Activated T-cell treated with anti-CD3 and anti-CD28 coated beads for 48 hours (primary cell): ENCODE results near the gene TRPV4.
"Not testable (repeated sequence)": the region's sequence is repeated elsewhere in the genome, so short reads cannot be mapped to it uniquely, and the experiment has no call there.

ENCODE experiments used
- DNase-seq: peaks from one replicate; pipeline ENCODE4 v3.0.0-alpha.2; 2020; ENCODE audit warnings: low read depth

The TRPV4 gene

GRCh38 chr12:109833307-109834189 is at the start of gene TRPV4:
TSS of gene TRPV4 (minus strand) at chr12:109833398. CDS start at chr12:109814796, 18,602 bp downstream.
- DNase-seq = no peak

- DNase-seq = no peak
Measured at GRCh38 chr12:109881752-109882151, 48.6 kb upstream of the TRPV4 start.

GRCh38 chr12:109880938-109881337 is 47.7 kb upstream of the TRPV4 start:
- DNase-seq = no peak

GRCh38 chr12:109880043-109880931 is 47.1 kb upstream of the TRPV4 start, which contains the start of gene GLTP:
TSS of gene GLTP (minus strand) at chr12:109880541. CDS start at chr12:109880374, 167 bp downstream.
- DNase-seq = peak; percentile 94

GRCh38 chr12:109879351-109880042 is 46.3 kb upstream of the TRPV4 start:
- no peak for DNase-seq

GRCh38 chr12:109878749-109879148 is 45.6 kb upstream of the TRPV4 start:
- no peak for DNase-seq

GRCh38 chr12:109878247-109878625 is 45.0 kb upstream of the TRPV4 start:
- no peak for DNase-seq

GRCh38 chr12:109877504-109878246 is 44.5 kb upstream of the TRPV4 start:
- no peak for DNase-seq

GRCh38 chr12:109876406-109876805 is 43.2 kb upstream of the TRPV4 start:
- no peak for DNase-seq

GRCh38 chr12:109875572-109876131 is 42.5 kb upstream of the TRPV4 start:
- no peak for DNase-seq

- DNase-seq = no peak
Measured at GRCh38 chr12:109873653-109874052, 40.5 kb upstream of the TRPV4 start.

- DNase-seq = no peak
Measured at GRCh38 chr12:109871668-109872314, 38.6 kb upstream of the TRPV4 start.

GRCh38 chr12:109870648-109871047 is 37.5 kb upstream of the TRPV4 start:
- DNase-seq = no peak

GRCh38 chr12:109868182-109869051 is 35.2 kb upstream of the TRPV4 start:
- no peak for DNase-seq

GRCh38 chr12:109864916-109865315 is 31.7 kb upstream of the TRPV4 start:
- DNase-seq = no peak

GRCh38 chr12:109863847-109864712 is 30.9 kb upstream of the TRPV4 start:
- DNase-seq = no peak

GRCh38 chr12:109862491-109862890 is 29.3 kb upstream of the TRPV4 start:
- DNase-seq = not testable (repeated sequence)

GRCh38 chr12:109861689-109862314 is 28.6 kb upstream of the TRPV4 start:
- no peak for DNase-seq
